GM13976 (cell line): ENCODE data around the gene ZMIZ1.

Experiments used
- DNase-seq: peaks from one replicate; pipeline ENCODE4 v3.0.0; 2012; ENCODE audit warnings: low spot score
- CTCF ChIP-seq: IDR thresholded peaks from 2 replicates; pipeline ENCODE4 v1.5.1; 2012; ENCODE audit warnings: borderline replicate concordance, mild to moderate bottlenecking; ENCODE audit not compliant: insufficient read depth; ENCODE audit errors: extremely low read depth, missing control alignments, control extremely low read depth
- in situ Hi-C: fragments of 300-500 bp; cut with MboI; formaldehyde crosslinking; loops from one replicate; pipeline ENCODE4 v1.12.0; 2022; ENCODE audit warnings: low sequenced_read_pairs, mixed read lengths, inconsistent platforms; ENCODE audit not compliant: unreplicated experiment

Gene ZMIZ1

GRCh38 chr10:79342811-79343561 lies 274.2 kb downstream of the ZMIZ1 start:
- no peak for DNase-seq
- TF ChIP-seq CTCF: no peak
- in situ Hi-C loops: no loop called here

- in situ Hi-C loops: no loop called here
- no peak for DNase-seq
- no peak for TF ChIP-seq CTCF
Measured at GRCh38 chr10:79344502-79345195, 275.9 kb downstream of the ZMIZ1 start.

- in situ Hi-C loops: no loop called here
- peak; percentile 11 for TF ChIP-seq CTCF
- DNase-seq: no peak
Measured at GRCh38 chr10:79345241-79346011, 276.7 kb downstream of the ZMIZ1 start.

- no peak for TF ChIP-seq CTCF
- no peak for DNase-seq
- in situ Hi-C loops: no loop called here
Measured at GRCh38 chr10:79346012-79346340, 277.2 kb downstream of the ZMIZ1 start.

- DNase-seq: peak; percentile 31
- in situ Hi-C loops: no loop called here
- TF ChIP-seq CTCF: no peak
Measured at GRCh38 chr10:79346388-79347225, 277.8 kb downstream of the ZMIZ1 start.
